Neural crest cell (in vitro differentiated cells): ENCODE measurements around the gene MAP7D2. TPM values are rescaled to one million over a fixed set of nuclear protein-coding genes. Genes with fewer than 3 reads are reported as not detected.

Experiments
- DNase-seq: peaks from one replicate; pipeline ENCODE4 v3.0.0; 2021; ENCODE audit warnings: low read depth, mixed read lengths, low spot score
- H3K27ac Mint-ChIP-seq: one replicate; pipeline ENCODE4 v1.8.0; 2021; ENCODE audit warnings: mild to moderate bottlenecking, mixed read lengths; ENCODE audit not compliant: unreplicated experiment
- H3K27me3 Mint-ChIP-seq: 2 replicates; pipeline ENCODE4 v1.8.0; 2021; ENCODE audit warnings: low read depth, mild to moderate bottlenecking, mixed read lengths
- H3K36me3 Mint-ChIP-seq: 2 replicates; pipeline ENCODE4 v1.8.0; 2021; ENCODE audit warnings: low read depth, mild to moderate bottlenecking, mixed read lengths
- H3K4me1 Mint-ChIP-seq: 2 replicates; pipeline ENCODE4 v1.8.0; 2021; ENCODE audit warnings: mixed read lengths
- H3K4me3 Mint-ChIP-seq: one replicate; pipeline ENCODE4 v1.8.0; 2021; ENCODE audit warnings: mild to moderate bottlenecking, mixed read lengths
- H3K9me3 Mint-ChIP-seq: 2 replicates; pipeline ENCODE4 v1.8.0; 2021; ENCODE audit warnings: mixed read lengths
- total RNA-seq: library from RNA; stranded (reverse); gene quantifications from 2 replicates; pipeline ENCODE4 v1.2.1, GENCODE V29; 2021
- TF ChIP-seq, protein P1 (sequence below): fragments of 200-600 bp; sonication (generic); conservative IDR thresholded peaks from 2 replicates; pipeline ENCODE4 v1.5.0; 2021; ENCODE audit warnings: antibody characterized with exemption, mild to moderate bottlenecking

Gene MAP7D2
- total RNA-seq, 1 donor from 2014 or later, result 6.5 TPM

DNA sequence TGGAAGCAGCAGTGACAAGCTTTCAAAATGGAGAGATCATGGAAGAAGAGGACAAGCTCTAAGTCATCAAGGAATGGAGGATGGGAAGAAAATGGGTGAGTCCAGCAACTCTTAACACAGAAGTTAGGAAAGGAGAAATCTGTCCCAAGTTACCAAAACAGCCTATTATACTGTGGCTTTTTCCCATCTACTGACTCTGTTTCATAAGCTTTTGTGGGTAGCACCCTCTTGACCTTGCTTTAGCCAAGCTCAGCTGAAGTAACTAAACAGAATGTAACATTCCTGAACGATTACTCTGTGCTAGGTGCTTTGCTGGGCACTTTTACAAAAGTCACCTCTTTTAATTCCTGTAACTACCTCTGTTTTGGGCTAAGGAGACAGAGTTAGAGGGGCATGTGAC is 54.9 kb downstream of the MAP7D2 start:
- Mint-ChIP-seq H3K9me3 (no peaks in the 10 kb centered on the region), H3K27me3 (no peaks in the 10 kb centered on the region), H3K27ac (no peak overlapping the region), H3K4me1 (no peaks in the 10 kb centered on the region), H3K4me3 (no peak overlapping the region), H3K36me3 (peaks cover 4% of the 10 kb centered on the region)
- TF ChIP-seq, protein P1, sequence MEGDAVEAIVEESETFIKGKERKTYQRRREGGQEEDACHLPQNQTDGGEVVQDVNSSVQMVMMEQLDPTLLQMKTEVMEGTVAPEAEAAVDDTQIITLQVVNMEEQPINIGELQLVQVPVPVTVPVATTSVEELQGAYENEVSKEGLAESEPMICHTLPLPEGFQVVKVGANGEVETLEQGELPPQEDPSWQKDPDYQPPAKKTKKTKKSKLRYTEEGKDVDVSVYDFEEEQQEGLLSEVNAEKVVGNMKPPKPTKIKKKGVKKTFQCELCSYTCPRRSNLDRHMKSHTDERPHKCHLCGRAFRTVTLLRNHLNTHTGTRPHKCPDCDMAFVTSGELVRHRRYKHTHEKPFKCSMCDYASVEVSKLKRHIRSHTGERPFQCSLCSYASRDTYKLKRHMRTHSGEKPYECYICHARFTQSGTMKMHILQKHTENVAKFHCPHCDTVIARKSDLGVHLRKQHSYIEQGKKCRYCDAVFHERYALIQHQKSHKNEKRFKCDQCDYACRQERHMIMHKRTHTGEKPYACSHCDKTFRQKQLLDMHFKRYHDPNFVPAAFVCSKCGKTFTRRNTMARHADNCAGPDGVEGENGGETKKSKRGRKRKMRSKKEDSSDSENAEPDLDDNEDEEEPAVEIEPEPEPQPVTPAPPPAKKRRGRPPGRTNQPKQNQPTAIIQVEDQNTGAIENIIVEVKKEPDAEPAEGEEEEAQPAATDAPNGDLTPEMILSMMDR, result no peak
- DNase-seq, result no peak

DNA sequence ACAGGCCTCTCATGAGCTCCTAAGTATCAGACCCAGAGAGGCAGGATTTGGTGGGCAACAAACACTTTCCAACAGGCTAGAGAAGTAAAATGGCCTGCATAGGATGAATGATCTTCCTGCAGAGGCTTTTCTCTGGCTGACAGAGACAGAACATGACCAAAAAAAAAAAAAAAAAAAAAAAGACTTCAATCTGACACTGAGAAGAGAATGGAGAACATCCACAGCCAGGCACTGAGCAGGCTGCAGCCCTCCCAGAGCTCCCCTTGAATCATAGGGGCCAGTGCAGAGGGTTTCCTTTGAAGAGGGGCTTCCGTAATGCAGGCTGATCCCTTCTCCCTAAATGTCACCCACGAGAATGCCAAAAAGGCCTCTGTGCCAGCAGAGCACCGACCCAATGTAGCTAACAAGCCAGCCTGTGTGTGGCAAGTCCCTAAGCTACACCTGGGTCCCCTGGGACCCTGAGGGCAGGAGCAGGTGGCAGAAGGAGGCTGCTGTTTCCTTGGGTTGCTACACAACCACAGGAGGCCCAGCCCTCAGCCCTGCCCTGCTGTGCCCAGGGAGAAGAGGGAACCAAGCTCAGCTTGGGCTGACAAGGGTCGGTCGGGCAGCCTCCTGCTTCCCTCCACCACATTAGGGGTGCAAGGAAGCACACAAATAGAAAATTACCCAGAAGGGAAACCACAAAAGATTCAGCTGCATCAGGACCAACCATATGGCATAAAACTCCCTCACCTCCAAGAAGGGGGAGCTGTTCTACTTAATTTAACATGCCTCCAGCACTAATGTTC is 55.6 kb downstream of the MAP7D2 start:
- Mint-ChIP-seq H3K4me3 (no peak overlapping the region), H3K9me3 (no peaks in the 10 kb centered on the region)

DNA sequence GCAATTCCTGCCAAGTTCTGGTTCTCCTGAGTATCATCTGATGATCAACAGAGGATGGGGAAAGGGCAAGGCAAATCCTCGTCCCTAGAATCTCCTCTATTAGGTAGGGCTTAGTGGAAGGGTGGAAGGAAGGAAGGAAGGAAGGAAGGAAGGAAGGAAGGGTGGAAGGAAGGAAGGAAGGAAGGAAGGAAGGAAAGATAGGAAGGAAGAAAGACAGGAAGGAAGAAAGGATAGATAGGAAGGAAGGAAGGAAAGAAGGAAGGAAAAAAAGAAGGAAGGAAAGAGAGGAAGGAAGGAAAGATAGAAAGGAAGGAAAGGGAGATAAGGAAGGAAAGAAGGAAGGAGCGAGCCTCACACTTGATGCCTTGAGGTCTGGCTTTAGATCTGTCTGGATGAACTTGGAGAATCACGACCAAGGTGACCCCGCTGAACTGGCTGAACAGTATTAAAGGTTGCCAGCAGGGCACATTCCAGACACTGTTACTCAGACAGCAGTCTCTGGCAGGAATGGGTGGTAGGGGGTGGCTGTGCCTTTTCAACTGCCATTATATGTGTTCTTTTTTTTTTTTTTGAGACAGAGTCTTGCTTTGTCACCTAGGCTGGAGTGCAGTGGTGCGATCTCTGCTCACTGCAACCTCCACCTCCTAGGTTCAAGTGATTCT is 57.1 kb downstream of the MAP7D2 start:
- no peak overlapping the region for H3K4me3 Mint-ChIP-seq
- TF ChIP-seq, protein P1, result no peak
- H3K27me3 Mint-ChIP-seq, result no peaks in the 10 kb centered on the region
- no peak overlapping the region for H3K27ac Mint-ChIP-seq
- no peak for DNase-seq
- no peaks in the 10 kb centered on the region for H3K4me1 Mint-ChIP-seq
- H3K36me3 Mint-ChIP-seq, result peaks cover 4% of the 10 kb centered on the region
- H3K9me3 Mint-ChIP-seq, result no peaks in the 10 kb centered on the region

More for the DNA sequence above, 55.6 kb downstream of the MAP7D2 start:
- TF ChIP-seq, protein P1, result no peak
- Mint-ChIP-seq H3K27me3 (no peaks in the 10 kb centered on the region), H3K27ac (no peak overlapping the region), H3K4me1 (no peaks in the 10 kb centered on the region), H3K36me3 (peaks cover 4% of the 10 kb centered on the region)
- no peak for DNase-seq

DNA sequence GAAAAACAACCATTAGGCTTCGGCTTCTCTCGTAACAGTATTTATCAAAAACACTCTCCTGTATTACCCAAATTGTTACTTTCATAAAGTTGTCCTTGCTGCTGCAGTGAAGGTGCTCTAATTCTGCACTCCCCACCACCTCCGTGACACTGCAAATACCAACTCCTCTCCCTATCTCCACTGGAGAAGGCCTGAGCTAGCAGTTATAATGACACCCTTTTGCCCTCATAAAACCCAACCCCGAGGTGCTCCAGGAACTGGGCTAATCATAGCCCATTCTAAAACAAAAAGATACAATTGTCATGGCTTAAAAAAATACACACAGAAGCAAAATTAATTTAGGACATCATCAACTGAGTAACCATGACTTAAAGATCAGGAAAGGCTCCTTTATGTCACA is 59.2 kb downstream of the MAP7D2 start:
- H3K27me3 Mint-ChIP-seq, result no peaks in the 10 kb centered on the region
- DNase-seq, result no peak
- no peaks in the 10 kb centered on the region for H3K9me3 Mint-ChIP-seq
- H3K27ac Mint-ChIP-seq, result no peak overlapping the region
- TF ChIP-seq, protein P1, result no peak
- H3K36me3 Mint-ChIP-seq, result peaks cover 6% of the 10 kb centered on the region
- no peaks in the 10 kb centered on the region for H3K4me1 Mint-ChIP-seq
- H3K4me3 Mint-ChIP-seq, result no peak overlapping the region

DNA sequence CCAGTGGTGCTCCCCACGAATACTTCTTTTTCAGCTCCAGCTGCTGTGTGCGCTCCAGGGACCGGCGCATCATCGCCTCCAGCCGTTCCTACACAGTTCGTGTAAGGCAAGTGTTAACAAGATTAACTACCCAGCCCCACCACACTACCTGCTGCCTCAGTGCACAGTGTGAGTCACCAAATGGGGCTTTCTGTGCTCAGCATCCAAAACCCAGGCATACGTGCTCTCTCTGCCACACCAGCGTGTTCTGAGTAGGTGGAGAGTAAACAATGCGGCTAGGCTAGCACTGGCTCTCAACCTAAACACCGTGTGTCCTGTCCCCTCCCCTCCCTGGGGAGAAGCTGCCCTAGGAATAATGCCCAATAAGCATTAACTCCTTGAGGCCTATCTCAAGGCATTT is 60.0 kb downstream of the MAP7D2 start:
- no peaks in the 10 kb centered on the region for H3K27me3 Mint-ChIP-seq
- no peak overlapping the region for H3K4me3 Mint-ChIP-seq
- H3K36me3 Mint-ChIP-seq, result peaks cover 6% of the 10 kb centered on the region
- no peaks in the 10 kb centered on the region for H3K4me1 Mint-ChIP-seq
- H3K27ac Mint-ChIP-seq, result no peak overlapping the region
- TF ChIP-seq, protein P1, result no peak
- no peak for DNase-seq
- no peaks in the 10 kb centered on the region for H3K9me3 Mint-ChIP-seq
